ENCODE measurements around the gene CSF2RB.

GRCh38 chr22:36894266-36894665, 19.2 kb upstream of the CSF2RB start:
- TF ChIP-seq EP300 (IDR thresholded peaks at IDR 0.05) = no peak
- no peak for TF ChIP-seq POLR2AphosphoS5 (IDR thresholded peaks at IDR 0.05)
- TF ChIP-seq CTCF (IDR thresholded peaks at IDR 0.05) = no peak

Measured in suprapubic skin (tissue), 4 donors.